Activated CD8-positive, alpha-beta memory T cell treated with anti-CD3 and anti-CD28 coated beads, Interleukin-2, amount 50 U/mL, for 1 hour (primary cell): ENCODE results near the gene CCT3.
"Not testable (repeated sequence)": the region's sequence is repeated elsewhere in the genome, so short reads cannot be mapped to it uniquely, and the experiment has no call there.

Source experiments
- DNase-seq: peaks from one replicate; pipeline ENCODE4 v3.0.0-alpha.2; 2020; ENCODE audit errors: extremely low read depth

Gene CCT3

DNA sequence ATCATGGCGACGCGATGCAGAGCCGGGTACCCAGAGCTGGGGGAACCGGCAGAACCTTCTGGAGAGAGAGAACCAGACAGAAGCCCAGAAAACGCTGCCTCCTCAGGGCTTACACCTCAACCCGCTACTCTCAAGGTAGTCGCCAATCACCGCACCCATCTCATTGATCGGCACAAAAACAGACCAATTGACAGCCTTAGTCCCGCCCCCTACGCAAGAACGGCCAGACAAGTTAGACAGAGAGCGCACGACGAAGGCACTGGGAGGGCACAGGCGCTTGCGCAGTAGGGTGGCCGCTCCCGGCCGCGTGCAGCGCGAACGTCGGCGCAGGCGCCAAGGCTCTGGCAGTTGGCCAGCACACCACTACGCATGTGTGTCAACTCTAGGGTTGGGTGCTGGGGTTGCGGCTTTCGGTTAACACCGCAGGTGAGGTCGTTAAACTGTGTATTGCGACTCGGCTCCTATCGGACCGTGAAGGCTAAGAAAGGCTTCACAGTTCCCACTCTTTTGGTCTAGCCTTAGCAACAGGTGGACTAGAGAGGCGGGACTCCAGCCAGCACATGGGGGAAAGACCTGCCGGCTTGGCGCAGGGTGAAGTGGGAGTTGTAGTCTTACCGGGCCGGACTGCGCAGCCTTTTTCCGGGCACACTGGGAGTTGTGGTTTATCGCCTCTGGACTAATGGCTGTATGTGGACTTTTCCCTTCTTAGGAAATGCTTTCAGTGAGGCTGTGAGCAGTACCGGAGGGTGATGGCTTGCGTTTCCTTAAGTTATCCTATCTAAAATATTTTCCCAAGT, at the start of gene CCT3, which contains the start of gene TSACC:
CCT3 (minus strand) TSS at position 113 of the 797 bp plus-strand sequence; CDS start at position 5, 108 bp downstream.
TSACC (plus strand) TSS at position 347 of the 797 bp plus-strand sequence. CDS start 1,232 bp downstream, outside the sequence.
- DNase-seq, result peak; percentile 98

DNA sequence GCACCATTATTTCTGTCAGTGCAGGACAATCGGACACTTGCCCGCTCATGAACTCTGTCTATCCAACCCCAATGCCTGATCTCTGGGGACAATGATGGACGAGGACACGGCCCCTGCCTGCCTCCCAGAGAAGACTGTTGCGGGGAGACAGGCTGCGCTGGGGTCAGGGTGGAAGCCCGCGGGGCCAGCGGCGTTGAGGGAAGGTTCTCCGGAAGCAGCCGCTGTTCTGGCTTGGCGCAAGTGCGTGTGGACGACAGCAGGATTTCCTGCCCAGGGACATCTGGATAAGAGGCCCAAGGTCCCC, 49.7 kb upstream of the CCT3 start:
- no peak for DNase-seq

GRCh38 chr1:156386949-156387869, 49.1 kb upstream of the CCT3 start:
- no peak for DNase-seq

- DNase-seq, result no peak
Observed at GRCh38 chr1:156386134-156386901, 48.2 kb upstream of the CCT3 start.

DNA sequence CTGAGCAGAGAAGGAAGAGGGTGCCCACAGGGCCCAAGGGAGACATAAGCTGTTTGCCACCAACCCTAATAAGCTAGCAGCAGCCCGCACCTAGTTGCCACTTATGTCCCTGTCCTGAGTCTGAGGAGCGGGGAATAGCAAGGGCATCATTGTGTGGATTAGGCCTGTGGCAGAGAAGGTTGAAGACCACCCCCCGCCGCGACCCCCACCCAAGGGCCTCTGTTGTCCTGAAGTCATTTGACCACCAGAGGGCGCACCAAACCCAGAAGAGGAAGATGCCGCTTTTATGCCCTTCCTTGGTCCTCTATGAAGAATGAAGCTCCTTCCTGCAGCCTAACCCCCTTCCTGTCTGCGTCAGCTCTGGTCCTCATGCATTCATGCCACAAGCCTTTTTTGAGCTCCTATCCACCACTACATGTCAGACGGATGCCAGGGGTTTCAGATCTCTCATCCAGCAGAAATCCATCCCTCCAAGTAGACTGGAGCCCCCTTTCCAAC, 47.5 kb upstream of the CCT3 start:
- peak; percentile 59 for DNase-seq

DNA sequence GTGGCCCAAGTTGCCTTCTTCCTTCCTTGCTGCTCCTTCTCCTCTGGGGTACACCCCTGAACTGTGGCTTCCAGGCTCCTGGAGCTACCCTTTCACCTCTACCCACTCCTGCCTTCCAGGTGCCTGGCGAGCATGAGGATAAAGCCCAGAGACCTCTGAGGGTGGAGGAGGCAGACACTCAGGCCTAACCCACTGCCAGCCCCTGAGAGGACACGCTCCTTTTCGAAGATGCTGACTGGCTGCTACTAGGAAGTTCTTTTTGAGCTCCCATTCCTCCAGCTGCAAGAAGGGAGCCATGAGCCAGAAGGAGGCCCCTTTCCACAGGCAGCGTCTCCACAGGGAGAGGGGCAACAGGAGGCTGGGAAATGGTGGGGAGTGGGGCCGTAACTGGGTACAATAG, 46.6 kb upstream of the CCT3 start:
- DNase-seq, result no peak

DNA sequence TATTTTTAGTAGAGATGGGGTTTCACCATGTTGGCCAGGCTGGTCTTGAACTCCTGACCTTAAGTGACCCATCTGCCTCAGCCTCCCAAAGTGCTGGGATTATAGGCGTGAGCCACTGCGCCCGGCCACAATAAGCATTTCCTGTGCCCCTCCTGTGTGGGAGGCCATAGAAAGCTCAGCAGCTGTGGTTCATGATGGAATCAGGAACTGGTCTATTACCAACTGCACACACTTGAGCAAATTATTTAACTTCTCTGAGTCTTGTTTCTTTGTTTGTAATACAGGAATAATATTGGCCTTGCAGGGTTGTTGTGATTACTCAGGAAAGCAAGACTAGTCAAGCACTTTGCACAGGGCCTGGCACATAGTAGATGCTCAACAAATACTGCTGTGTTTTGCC, 45.9 kb upstream of the CCT3 start:
- DNase-seq, result no peak

- no peak for DNase-seq
Observed at GRCh38 chr1:156383023-156383422, 44.9 kb upstream of the CCT3 start.

GRCh38 chr1:156382561-156382960, 44.5 kb upstream of the CCT3 start:
- DNase-seq, result no peak

- DNase-seq, result no peak
Observed at GRCh38 chr1:156379420-156380165, 41.5 kb upstream of the CCT3 start.

DNA sequence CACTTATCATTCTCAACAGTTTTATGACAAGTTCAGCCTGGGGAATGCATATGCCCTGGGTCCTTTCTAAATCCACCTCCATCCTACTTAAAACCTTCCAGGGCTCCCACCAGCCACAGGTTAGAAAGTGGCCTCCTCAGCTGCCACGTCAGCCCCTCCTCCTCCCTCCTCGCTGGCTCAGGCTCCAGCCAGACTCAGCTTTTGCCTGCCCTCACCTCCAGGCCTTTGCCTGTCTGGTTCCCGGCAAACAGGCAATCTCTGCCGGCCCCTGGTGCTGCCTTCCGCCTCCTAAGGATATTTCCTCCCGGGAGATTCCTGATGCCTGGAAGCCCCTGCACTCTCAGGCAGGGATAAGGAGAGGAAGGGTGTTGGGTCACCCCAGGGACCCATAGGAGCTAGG, 40.5 kb upstream of the CCT3 start:
- no peak for DNase-seq

GRCh38 chr1:156376958-156377919, 39.1 kb upstream of the CCT3 start:
- no peak for DNase-seq

GRCh38 chr1:156376146-156376545, 38.1 kb upstream of the CCT3 start:
- DNase-seq, result no peak

DNA sequence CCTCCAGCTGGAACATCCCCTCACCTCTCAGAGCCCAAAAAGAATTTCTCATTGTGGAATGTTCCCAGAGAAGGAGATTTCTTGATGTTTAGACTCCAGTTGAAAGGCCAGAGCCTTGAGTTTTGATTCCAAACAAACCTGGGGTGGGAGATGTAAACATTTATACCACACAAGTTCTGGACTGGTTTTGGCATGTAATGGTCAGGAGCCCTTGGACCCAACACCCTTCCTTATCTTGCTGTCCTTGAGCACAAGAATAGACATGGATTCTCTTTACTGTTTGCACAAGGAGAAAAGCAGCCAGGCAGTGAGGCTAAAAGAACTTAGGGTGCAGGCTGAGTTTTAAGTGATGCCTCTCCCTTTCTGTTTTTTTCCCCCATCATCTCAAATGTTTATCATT, 35.5 kb upstream of the CCT3 start:
- DNase-seq, result no peak

- DNase-seq, result no peak
Observed at GRCh38 chr1:156372876-156373275, 34.8 kb upstream of the CCT3 start.

DNA sequence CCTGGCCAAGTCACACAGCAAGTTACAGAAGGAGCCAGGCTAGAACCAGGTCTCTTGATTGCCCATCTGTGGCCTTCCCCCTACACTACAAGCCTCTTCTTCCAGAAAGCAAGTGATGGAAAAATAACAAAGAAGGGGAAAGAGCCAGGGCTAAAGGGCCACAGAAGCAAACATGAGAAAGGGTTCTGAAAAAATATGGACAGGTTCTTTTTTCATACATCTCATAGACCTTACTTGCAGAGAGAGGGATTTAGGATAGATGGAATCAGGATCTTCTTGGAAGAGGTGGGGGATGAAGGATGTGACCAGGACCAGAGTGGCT, 34.1 kb upstream of the CCT3 start:
- no peak for DNase-seq

DNA sequence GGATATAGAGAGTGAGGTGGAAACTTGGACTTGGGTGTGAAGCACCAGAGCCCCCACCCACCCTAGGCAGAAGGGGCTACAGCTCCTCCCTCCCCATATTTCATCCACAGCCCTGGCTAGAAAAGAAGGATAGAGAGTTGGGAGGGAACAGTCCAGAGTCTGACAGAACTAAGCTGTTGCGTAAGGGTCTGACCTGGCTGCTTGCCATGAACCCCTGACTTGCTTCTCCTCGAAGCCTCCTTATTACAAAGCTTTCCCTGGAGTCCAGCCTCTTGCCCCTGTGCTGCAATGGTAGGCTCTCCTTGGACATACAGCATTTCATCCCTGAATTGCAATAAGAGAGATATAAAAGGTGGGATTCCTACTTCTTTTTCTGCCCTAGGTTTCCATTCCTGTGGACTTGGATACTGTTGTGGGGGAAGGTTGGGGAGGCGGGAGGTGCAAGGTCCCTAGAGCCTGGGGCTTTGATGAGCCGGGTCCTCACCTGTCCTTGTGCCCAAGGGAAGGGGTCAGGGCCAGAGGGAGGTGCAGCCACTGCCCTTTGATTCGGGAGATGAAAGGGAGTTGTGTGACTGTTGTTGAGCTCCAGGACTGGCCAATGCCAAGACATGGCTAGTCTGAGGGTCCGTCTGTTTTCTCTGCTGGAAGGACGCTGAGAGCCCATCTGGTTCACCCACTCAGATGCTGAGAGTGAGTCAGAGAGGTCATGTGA, 33.6 kb upstream of the CCT3 start:
- DNase-seq, result no peak

GRCh38 chr1:156369685-156370286, 31.7 kb upstream of the CCT3 start:
- not testable (repeated sequence) for DNase-seq
